ENCODE measurements around the gene CACNG7.

- no peak for TF ChIP-seq POLR2AphosphoS5 (IDR thresholded peaks at IDR 0.05; ENCODE audit: low read depth, low read length)
- TF ChIP-seq POLR2A (IDR thresholded peaks at IDR 0.05; ENCODE audit: low read depth, low read length), result no peak
These were observed 38.5 kb downstream of the CACNG7 start for GRCh38 chr19:53947624-53948023.
